Brain pericyte (primary cell): ENCODE data around the gene SIVA1.

ENCODE experiments used
- DNase-seq: peaks from one replicate; pipeline ENCODE4 v3.0.0-alpha.2; 2012; ENCODE audit warnings: low read depth, low spot score

SIVA1 gene, protein sequence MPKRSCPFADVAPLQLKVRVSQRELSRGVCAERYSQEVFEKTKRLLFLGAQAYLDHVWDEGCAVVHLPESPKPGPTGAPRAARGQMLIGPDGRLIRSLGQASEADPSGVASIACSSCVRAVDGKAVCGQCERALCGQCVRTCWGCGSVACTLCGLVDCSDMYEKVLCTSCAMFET

GRCh38 chr14:104752735-104753527 lies at the start of gene SIVA1:
TSS of gene SIVA1 (plus strand) at chr14:104753147. CDS start at chr14:104753202, 55 bp downstream.
- DNase-seq = peak; percentile 99

- DNase-seq = no peak
Observed at GRCh38 chr14:104703269-104703668, 49.7 kb upstream of the SIVA1 start.

GRCh38 chr14:104704252-104704651 lies 48.7 kb upstream of the SIVA1 start:
- DNase-seq = no peak

DNA sequence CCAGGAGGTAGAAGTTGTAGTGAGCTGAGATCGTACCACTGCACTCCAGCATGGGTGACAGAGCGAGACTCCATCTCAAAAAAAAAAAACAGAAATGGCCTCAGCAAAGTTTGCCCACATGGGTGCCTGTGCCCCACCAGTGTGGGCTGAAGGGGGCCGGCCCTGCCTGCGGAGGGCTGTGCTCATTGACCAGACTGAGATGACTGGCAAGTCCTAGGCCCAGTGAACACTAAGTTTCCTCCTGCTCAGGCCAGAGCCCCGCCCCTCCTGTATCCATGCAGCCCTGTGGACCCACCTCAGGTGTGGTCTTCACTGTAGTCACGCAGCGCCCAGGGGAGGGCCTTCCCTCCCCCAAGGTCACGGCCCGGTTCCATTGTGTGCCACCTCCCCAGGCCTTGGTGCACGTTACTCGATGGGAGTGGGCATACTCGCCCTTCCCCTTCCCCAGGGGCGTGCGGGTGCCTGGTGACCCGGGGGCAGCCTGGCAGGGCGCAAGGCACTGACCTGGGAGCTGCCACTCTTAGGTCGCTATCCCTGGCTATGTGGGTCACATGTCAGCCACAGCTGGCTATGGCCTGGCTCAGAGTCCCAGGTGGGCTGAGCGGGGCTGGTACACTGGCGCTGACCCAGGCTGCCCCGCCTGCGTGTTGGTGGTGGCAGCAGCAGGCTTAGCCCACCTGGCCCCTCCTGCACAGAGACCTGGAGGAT lies 47.5 kb upstream of the SIVA1 start:
- DNase-seq = no peak

- no peak for DNase-seq
Observed at GRCh38 chr14:104706733-104707607, 46.0 kb upstream of the SIVA1 start.

DNA sequence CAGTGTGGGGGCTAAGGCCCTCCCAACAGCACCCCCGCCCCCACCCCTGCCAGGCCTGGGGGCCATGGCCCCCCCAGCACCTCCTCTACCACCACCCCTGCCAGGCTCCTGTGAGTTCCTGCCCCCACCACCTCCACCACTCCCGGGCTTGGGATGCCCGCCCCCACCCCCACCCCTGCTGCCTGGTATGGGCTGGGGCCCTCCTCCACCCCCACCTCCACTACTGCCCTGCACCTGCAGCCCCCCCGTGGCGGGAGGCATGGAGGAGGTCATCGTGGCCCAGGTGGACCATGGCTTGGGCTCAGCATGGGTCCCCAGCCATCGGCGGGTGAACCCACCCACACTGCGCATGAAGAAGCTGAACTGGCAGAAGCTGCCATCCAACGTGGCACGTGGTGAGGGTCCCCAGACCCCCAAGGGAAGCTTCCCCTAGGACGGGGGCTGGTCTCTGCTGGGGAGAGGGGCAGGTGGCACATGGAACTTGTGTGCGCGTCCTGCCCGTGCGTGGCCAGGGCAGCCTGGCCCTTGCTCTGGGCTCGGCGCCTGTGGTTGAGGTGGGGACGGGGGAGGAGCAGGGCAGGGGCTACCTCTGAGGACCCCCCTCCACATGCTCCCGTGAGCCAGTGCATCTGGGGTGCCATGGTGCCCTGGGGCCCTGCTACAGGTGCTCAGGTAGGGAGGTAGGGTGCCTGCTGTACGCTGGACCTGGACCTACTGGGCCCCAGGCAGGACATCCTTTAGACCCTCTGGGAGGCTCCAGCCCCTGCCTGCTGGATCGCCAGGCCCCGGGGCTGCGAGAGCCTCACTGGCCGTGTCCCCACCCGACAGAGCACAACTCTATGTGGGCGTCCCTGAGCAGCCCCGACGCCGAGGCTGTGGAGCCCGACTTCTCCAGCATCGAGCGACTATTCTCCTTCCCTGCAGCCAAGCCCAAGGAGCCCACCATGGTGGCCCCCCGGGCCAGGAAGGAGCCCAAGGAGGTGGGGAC lies 45.0 kb upstream of the SIVA1 start:
- no peak for DNase-seq

DNA sequence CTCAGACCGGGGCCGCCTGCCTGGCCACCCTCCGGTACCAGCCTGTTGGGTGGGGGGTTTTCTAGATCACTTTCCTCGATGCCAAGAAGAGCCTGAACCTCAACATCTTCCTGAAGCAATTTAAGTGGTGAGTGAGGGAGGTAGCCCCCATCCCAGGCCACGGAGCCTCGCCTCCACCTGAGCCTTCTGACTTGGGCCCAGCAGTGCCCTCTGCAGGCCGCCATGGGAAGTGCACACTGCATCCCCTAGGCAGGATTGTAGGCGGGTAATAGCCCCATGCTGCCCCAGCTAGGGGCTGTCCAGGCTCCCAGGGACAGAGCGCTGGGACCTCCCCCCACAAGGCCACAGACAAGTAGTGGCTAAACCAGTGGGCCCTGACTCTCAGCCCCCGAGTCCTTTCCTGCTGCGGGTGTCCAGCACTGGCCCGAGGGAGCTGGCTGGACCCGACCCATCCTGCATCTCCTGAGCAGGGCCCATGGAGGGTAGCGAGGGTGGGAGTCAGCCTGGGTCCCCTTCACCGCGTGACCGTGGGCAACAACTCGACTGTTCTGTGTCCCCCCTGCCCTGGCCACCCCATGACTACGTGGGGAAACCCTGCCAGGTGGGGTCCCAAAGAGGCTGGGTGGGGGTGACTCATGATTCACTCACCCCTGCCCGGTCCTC lies 44.2 kb upstream of the SIVA1 start:
- DNase-seq = no peak

DNA sequence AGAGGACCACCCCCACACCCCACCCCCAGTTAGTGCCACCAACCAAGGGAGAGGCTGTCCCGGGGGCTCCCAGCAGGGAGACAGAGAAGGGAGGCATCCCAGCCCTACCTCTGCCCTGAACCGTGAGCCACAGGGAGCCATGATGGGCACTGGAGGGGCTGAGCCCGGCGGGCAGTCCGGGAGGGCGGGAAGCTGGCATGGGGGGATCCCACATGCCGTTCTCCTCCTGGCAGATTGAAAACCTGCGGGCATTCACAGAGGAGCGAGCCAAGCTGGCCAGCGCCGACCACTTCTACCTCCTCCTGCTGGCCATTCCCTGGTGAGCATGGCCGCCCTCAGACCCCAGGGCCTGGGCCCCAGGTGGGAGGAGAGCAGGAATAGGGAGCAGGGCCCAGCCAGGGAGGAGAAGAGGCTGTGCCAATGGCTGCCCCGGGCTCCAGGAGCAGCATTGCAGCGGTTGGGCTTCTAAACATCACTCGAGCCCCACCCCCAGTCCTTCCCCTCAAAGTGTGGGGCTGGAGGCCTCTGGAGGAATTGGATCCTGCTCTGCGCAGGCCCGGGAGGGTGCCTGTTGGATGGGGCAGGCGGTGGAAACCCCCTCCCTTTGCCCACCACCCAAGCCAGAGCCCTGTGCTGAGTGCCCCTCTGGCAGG lies 43.4 kb upstream of the SIVA1 start:
- DNase-seq = no peak

GRCh38 chr14:104710071-104710735 lies 42.7 kb upstream of the SIVA1 start:
- no peak for DNase-seq

GRCh38 chr14:104712881-104713734 lies 39.8 kb upstream of the SIVA1 start:
- DNase-seq = no peak

DNA sequence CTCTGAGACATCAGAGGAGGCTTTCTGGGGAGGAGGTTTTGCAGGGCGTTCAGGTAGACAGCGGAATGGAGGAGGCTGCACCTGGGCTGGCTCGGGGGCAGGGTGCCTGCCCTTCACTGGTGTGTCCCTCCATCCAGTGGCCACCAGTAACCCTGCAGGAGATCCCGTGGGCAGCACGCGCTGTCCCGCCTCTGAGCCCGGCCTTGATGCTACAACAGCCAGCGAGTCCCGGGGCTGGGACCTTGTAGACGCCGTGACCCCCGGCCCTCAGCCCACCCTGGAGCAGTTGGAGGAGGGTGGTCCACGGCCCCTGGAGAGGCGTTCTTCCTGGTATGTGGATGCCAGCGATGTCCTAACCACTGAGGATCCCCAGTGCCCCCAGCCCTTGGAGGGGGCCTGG lies 38.9 kb upstream of the SIVA1 start:
- DNase-seq = no peak

DNA sequence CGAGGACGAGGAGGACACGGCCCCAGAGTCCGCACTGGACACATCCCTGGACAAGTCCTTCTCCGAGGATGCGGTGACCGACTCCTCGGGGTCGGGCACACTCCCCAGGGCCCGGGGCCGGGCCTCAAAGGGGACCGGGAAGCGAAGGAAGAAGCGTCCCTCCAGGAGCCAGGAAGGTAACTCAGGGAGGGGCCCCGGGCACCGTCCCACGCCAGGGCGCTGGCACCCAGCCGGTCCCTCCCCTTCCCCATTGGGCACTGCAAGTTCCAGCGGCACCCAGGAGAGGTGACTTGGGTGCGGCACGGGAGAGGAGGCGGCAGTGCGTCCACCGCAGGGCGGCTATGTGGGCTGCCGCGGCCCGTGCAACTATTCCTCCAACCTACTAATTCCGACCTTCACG lies 38.3 kb upstream of the SIVA1 start:
- DNase-seq = no peak

- no peak for DNase-seq
Observed at GRCh38 chr14:104715416-104715815, 37.5 kb upstream of the SIVA1 start.

- no peak for DNase-seq
Observed at GRCh38 chr14:104715871-104716270, 37.1 kb upstream of the SIVA1 start.

GRCh38 chr14:104717137-104717536 lies 35.8 kb upstream of the SIVA1 start:
- no peak for DNase-seq

- no peak for DNase-seq
Observed at GRCh38 chr14:104717646-104718045, 35.3 kb upstream of the SIVA1 start.

DNA sequence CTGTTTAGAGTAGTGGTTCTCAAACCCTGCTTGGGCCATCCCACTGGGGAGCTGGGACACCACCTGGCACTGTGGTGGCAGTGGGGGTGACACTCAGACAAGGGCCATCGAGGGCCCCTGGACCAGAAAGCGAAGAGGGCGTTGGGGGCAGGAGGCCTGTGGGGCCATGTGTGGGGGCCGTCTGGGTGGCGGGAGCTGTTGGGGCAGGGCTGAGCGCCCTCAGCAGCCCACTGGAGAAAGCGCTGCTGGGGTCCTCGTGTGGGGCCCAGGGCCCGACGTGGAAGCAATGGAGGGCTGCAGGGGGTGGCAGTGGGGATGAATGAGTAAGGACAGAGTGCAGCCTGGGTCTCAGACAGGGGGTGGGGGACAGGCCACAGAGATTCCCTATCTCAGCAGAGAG lies 34.8 kb upstream of the SIVA1 start:
- DNase-seq = no peak

DNA sequence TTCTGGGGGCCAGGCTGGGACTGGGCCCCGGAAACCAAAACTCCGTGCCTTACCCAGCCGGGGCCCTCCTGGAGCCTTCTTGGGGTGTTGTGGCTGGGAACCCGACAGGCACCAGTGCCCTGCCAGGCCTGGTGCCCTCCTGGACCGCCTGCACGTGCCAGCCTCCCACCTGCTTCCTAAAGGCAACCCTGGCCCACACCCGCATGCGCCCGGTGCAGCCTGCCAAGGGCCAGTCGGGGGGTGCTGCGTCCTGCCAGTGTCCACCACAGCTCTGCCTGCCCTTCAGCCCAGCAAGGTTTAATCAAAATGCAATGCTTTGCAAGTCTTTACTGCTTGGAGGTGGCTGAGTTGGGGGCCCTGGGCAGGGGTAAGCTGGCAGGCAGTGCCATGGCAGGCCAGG lies 34.1 kb upstream of the SIVA1 start:
- no peak for DNase-seq
